GM12878 (cell line): Measurements from ENCODE around the gene BTBD6. TPM values are rescaled to one million over a fixed set of nuclear protein-coding genes. Genes with fewer than 3 reads are reported as not detected.

ENCODE experiments used
- ATAC-seq: fragments of 200-7000 bp; cut with Tn5 transposase; 3 replicates; pipeline ENCODE4 v1.9.1; 2020; ENCODE audit warnings: mild to moderate bottlenecking, moderate library complexity
- BruUV-seq: library from RNA; stranded (reverse); fragments of 400-500 nt; replicated peaks from 2 replicates; lab custom pipeline; 2021; lab: Mats Ljungman, UMichigan
- CTCF ChIA-PET: fragments of 300-600 bp; sonication (Branson Sonifier 250); formaldehyde crosslinking; extraction: SDS; loops from one replicate; lab custom pipeline; 2021; ENCODE audit warnings: inconsistent platforms; lab: Yijun Ruan, JAX
- POLR2A ChIA-PET: fragments of 350-600 bp; formaldehyde crosslinking; extraction: SDS; loops from one replicate; lab custom pipeline; 2021; ENCODE audit warnings: inconsistent platforms; lab: Charles Lee
- RAD21 ChIA-PET: fragments of 300-600 bp; sonication (Branson Sonifier 250); formaldehyde crosslinking; loops from one replicate; lab custom pipeline; 2023; ENCODE audit warnings: antibody characterized with exemption; ENCODE audit not compliant: unreplicated experiment; lab: Charles Lee
- SMC1A ChIA-PET: fragments of 300-600 bp; sonication (Branson Sonifier 250); formaldehyde crosslinking; loops from one replicate; lab custom pipeline; 2023; ENCODE audit not compliant: unreplicated experiment, uncharacterized antibody; lab: Charles Lee
- DNase-seq: peaks from one replicate; pipeline ENCODE4 v3.0.0-alpha.2; 2011; ENCODE audit warnings: low read depth, low spot score
- FAIRE-seq: peaks from 3 replicates; lab custom pipeline; 2011; peaks lifted over from hg19 to GRCh38; lab: Jason Lieb, UNC
- H2AFZ ChIP-seq: 2 replicates; pipeline ENCODE4 v1.6.0; 2011; ENCODE audit warnings: low read depth, low read length, control low read depth; ENCODE audit not compliant: control insufficient read depth
- H3K27ac ChIP-seq: 2 replicates; pipeline ENCODE4 v1.5.1; 2011; ENCODE audit warnings: control low read depth; ENCODE audit not compliant: control insufficient read depth, insufficient read depth
- H3K27me3 ChIP-seq, 2 experiments: replicated peaks in 1 of 2; 2 replicates each; pipeline versions ENCODE4 v1.6.0 to v1.6.1; 2011; ENCODE audit warnings: low read length in 1 of 2; ENCODE audit not compliant: control insufficient read depth in 2 of 2, insufficient read depth in 2 of 2
- H3K36me3 ChIP-seq, 2 experiments: 2 replicates each; pipeline ENCODE4 v1.5.1; 2011; ENCODE audit warnings: low read length in 1 of 2; ENCODE audit not compliant: control insufficient read depth in 2 of 2, insufficient read depth in 2 of 2
- H3K4me1 ChIP-seq: 2 replicates; pipeline ENCODE4 v1.6.1; 2011; ENCODE audit warnings: mild to moderate bottlenecking, low read length, moderate library complexity, mixed read lengths; ENCODE audit not compliant: control insufficient read depth, insufficient read depth
- H3K4me2 ChIP-seq: 2 replicates; pipeline ENCODE4 v1.6.0; 2011; ENCODE audit warnings: control low read depth; ENCODE audit not compliant: control insufficient read depth, insufficient read depth
- H3K4me3 ChIP-seq: fragments of 200-600 bp; sonication (generic); 2 replicates; pipeline ENCODE4 v1.5.1; 2016
- H3K79me2 ChIP-seq: 2 replicates; pipeline ENCODE4 v1.6.0; 2011; ENCODE audit warnings: low read length; ENCODE audit not compliant: control insufficient read depth, insufficient read depth
- H3K9ac ChIP-seq: 2 replicates; pipeline ENCODE4 v1.8.0; 2011; ENCODE audit warnings: low read length, control low read depth, mixed read lengths; ENCODE audit not compliant: control insufficient read depth, insufficient read depth
- H3K9me3 ChIP-seq: replicated peaks from 3 replicates; pipeline ENCODE4 v1.5.1; 2011; ENCODE audit warnings: mild to moderate bottlenecking, low read length; ENCODE audit not compliant: control insufficient read depth, insufficient read depth
- H4K20me1 ChIP-seq: 2 replicates; pipeline ENCODE4 v1.6.0; 2011; ENCODE audit not compliant: control insufficient read depth, insufficient read depth
- ASH2L ChIP-seq: fragments of 300-600, 200-600 bp; sonication (generic); IDR thresholded peaks from 2 replicates; pipeline ENCODE4 v1.6.1; 2017; ENCODE audit warnings: low read depth, mild to moderate bottlenecking, borderline replicate concordance
- BCLAF1 ChIP-seq: fragments of 450-650 bp; IDR thresholded peaks from 2 replicates; pipeline ENCODE4 v1.6.1; 2017; ENCODE audit warnings: antibody characterized with exemption, mild to moderate bottlenecking, moderate library complexity
- CBX3 ChIP-seq: fragments of 200-600 bp; sonication (generic); IDR thresholded peaks from 2 replicates; pipeline ENCODE4 v1.6.1; 2016; ENCODE audit warnings: low read depth, borderline replicate concordance
- CUX1 ChIP-seq: IDR thresholded peaks from 2 replicates; pipeline ENCODE4 v1.6.1; 2012; ENCODE audit warnings: improper control_type of control experiment, low read depth, low read length; ENCODE audit not compliant: insufficient replicate concordance
- FOS ChIP-seq: IDR thresholded peaks from 3 replicates; pipeline ENCODE4 v1.6.1; 2011; ENCODE audit warnings: borderline replicate concordance; ENCODE audit not compliant: insufficient read length; ENCODE audit errors: extremely low read depth
- IRF5 ChIP-seq: fragments of 450-650 bp; IDR thresholded peaks from 2 replicates; pipeline ENCODE4 v1.6.1; 2017; ENCODE audit warnings: borderline replicate concordance
- JUNB ChIP-seq: IDR thresholded peaks from 2 replicates; pipeline ENCODE4 v1.6.1; 2016; ENCODE audit warnings: antibody characterized with exemption, mild to moderate bottlenecking
- KAT2A ChIP-seq: conservative IDR thresholded peaks from 2 replicates; pipeline ENCODE4 v1.6.1; 2011; ENCODE audit warnings: low read depth, low read length; ENCODE audit not compliant: control insufficient read depth
- NKRF ChIP-seq: fragments of 450-650 bp; conservative IDR thresholded peaks from 2 replicates; pipeline ENCODE4 v1.6.1; 2017; ENCODE audit warnings: mild to moderate bottlenecking, moderate library complexity
- TCF3 ChIP-seq: IDR thresholded peaks from 2 replicates; pipeline ENCODE4 v1.6.1; 2012; ENCODE audit warnings: low read depth, mild to moderate bottlenecking, low read length, borderline replicate concordance; ENCODE audit not compliant: insufficient read depth
- ZNF274 ChIP-seq: IDR thresholded peaks from one replicate; pipeline ENCODE4 v1.8.0; 2011; ENCODE audit not compliant: insufficient read length, insufficient read depth
- WGBS: methylation state at CpG from one replicate; pipeline ENCODE4 v1.1.6; 2016; ENCODE audit warnings: low lambda C conversion rate; ENCODE audit not compliant: insufficient replicate concordance, insufficient coverage; ENCODE audit errors: missing lambda C conversion rate; 5-methylcytosine and 5-hydroxymethylcytosine counted together
- in situ Hi-C: fragments of 300-500 bp; cut with MboI; formaldehyde crosslinking; loops from 9 replicates; pipeline ENCODE4 v1.14.3; 2018; ENCODE audit warnings: mixed read lengths
- intact Hi-C: fragments of 100-400 bp; cut with micrococcal nuclease; formaldehyde crosslinking; loops from one replicate; pipeline ENCODE4 v1.14.2; 2022; ENCODE audit not compliant: unreplicated experiment
- polyA plus RNA-seq, 11 experiments: library from polyadenylated mRNA; depleted of rRNA in 4 of 11; unstranded in 6 of 11; stranded (reverse) in 5 of 11; fragments of >200 nt; fragmentation: Nextera tagmentation in 4 of 11; fragmentation: Illumina TruSeq in 1 of 11; extraction: Ambion mirVana in 4 of 11; extraction: Trizol in 1 of 11; gene quantifications; 1 replicate in 1 of 11; 2 replicates in 10 of 11; pipeline versions ENCODE4 v1.2.1 to v1.2.3, GENCODE V29; 2011 to 2016; ENCODE audit warnings: inconsistent platforms in 2 of 11, missing spikeins in 2 of 11, low read depth in 1 of 11
- total RNA-seq, 4 experiments: library from RNA; depleted of rRNA in 3 of 4; stranded (reverse); fragments of >200 nt in 3 of 4; fragmentation: Illumina TruSeq in 1 of 4; extraction: Trizol in 1 of 4; gene quantifications; 2 replicates each; pipeline versions ENCODE4 v1.2.1 to v1.2.3, GENCODE V29; 2013 to 2021

BTBD6 gene
- total and polyA plus RNA-seq, 10 of the 15 experiments (the other 5 are each of a cell fraction or from before 2014, with no cell fraction given): 1.4 to 36.5 (median 15.8) TPM

- no peaks in the 10 kb centered on the region for H4K20me1 ChIP-seq
- H3K9me3 ChIP-seq: no peaks in the 10 kb centered on the region
- H3K27me3 ChIP-seq: no peaks in the 10 kb centered on the region
- H3K4me3 ChIP-seq: no peak overlapping the region
- FAIRE-seq (no peak), ATAC-seq (no peak), DNase-seq (no peak)
- SMC1A ChIA-PET: no interaction called here
- BruUV-seq: no TSS peak
- WGBS: 95% methylated on average over 11 of the region's 11 CpGs
- CTCF ChIA-PET: interaction anchor here (1.1 kb wide), 1 partner anchor 135 kb away, joined by 3 read pairs; no protein-coding TSS in a partner anchor
- H3K9ac ChIP-seq: no peak overlapping the region
- POLR2A ChIA-PET: interaction anchor here (0.7 kb wide), 1 partner anchor 70 kb away, joined by 3 read pairs; no protein-coding TSS in a partner anchor
- no peak overlapping the region for H2AFZ ChIP-seq
- in situ Hi-C loops (no loop called here), intact Hi-C loops (no loop called here)
- no peaks in the 10 kb centered on the region for H3K79me2 ChIP-seq
- H3K27ac ChIP-seq: no peak overlapping the region
- peaks cover 7 to 23% of the 10 kb centered on the region in 2 experiments; a peak in 3 of 4 replicates for H3K36me3 ChIP-seq
- no peak overlapping the region for H3K4me2 ChIP-seq
- no peaks in the 10 kb centered on the region for H3K4me1 ChIP-seq
- RAD21 ChIA-PET: no interaction called here
- TF ChIP-seq IRF5: no peak
- TF ChIP-seq BCLAF1: no peak
- no peak for TF ChIP-seq TCF3
- no peak for TF ChIP-seq ASH2L
- no peak for TF ChIP-seq NKRF
- no peak for TF ChIP-seq ZNF274
- no peak for TF ChIP-seq CUX1
- TF ChIP-seq CBX3: no peak
- no peak for TF ChIP-seq FOS
- TF ChIP-seq KAT2A: no peak
- no peak for TF ChIP-seq JUNB
Observed at GRCh38 chr14:105224845-105225570, 23.3 kb upstream of the BTBD6 start.
